NK-92 (cell line): ENCODE measurements around the gene GAS7.
"Not testable (repeated sequence)": the region's sequence is repeated elsewhere in the genome, so short reads cannot be mapped to it uniquely, and the experiment has no call there.

ENCODE experiments used
- DNase-seq: peaks from one replicate; lab custom pipeline; 2025; ENCODE audit not compliant: unreplicated experiment; lab: John Stamatoyannopoulos, UW

The GAS7 gene

GRCh38 chr17:10077561-10078299 lies 120.7 kb downstream of the GAS7 start:
- DNase-seq, result no peak

- no peak for DNase-seq
Measured at GRCh38 chr17:10075919-10076318, 122.5 kb downstream of the GAS7 start.

DNA sequence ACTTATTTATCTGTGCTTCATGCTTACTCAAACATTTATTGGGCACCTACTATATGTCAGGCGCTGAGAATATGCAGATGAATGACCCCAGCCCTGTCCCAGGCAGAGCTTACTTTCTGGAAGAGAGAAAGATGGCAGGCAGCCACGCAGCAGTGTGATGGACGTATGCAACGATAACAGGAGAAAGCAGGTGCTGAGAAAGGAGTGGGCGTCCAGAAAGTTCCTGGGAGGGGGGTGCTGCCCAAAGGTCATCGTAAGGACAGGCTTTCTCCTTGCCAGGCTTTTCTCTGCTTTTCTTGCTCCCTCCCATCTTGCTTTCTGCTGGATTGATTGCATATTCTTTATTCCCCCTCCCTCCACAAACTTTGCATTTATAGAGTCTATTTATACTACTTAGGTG lies 124.5 kb downstream of the GAS7 start:
- DNase-seq, result no peak

GRCh38 chr17:10072556-10073425 lies 125.6 kb downstream of the GAS7 start:
- DNase-seq, result no peak

DNA sequence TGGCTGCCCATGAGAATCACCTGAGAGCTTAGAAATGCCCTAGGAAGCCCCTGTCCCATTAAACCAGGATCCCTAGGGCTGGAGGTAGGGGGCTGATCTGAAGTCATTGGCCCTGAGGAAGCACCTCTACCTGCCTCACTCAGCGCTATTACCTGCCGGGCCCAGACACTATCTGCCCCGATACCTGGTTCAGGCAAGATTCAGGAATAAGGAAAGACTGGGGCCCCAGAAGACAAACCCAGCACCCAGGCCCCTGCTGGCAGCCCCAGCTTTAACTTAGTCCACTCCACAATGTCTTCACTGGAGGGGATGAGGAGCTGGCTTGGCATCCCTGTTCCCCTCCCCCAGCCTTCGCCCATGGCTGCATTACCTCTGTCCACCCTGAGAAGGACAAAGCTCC lies 126.3 kb downstream of the GAS7 start:
- no peak for DNase-seq

- DNase-seq, result no peak
Measured at GRCh38 chr17:10071141-10071540, 127.3 kb downstream of the GAS7 start.

- no peak for DNase-seq
Measured at GRCh38 chr17:10070690-10071089, 127.7 kb downstream of the GAS7 start.

GRCh38 chr17:10069301-10069700 lies 129.1 kb downstream of the GAS7 start:
- no peak for DNase-seq

GRCh38 chr17:10067446-10068143 lies 130.8 kb downstream of the GAS7 start:
- no peak for DNase-seq

GRCh38 chr17:10064536-10064935 lies 133.9 kb downstream of the GAS7 start:
- no peak for DNase-seq

- no peak for DNase-seq
Measured at GRCh38 chr17:10063730-10064241, 134.6 kb downstream of the GAS7 start.

DNA sequence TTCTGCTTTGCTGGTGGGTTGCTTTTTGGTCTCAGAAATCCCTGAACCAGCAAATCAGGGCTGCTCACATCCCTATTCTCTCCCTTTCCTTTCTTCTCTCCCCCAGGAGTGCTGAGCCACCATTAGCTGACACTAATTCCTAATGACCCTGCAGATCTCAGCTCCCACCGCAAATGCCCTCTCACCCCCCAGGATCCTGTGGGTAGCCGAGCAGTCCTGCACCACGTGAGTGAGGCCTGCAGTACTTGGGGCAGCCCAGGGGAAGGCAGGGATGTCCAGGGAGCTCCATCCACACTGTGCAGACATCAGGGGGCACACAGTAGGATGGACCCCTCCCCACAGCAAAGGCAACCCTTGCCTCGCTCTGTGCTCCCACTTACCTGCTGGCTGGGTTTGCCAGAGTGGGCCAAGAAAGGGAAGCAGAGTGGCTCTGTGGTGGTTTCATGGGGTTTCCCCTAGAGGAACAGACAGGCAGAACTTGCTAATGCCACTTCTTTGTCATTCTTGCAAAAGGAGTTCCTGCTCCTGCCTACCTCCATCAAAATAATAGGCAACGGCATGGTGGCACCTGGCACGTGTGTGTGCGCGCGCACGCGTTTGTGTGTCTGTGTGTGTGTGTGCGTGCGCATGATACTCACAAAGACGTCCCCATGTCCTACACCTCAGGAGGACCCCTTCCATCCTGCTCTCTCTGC lies 135.6 kb downstream of the GAS7 start:
- DNase-seq, result peak; percentile 9

- no peak for DNase-seq
Measured at GRCh38 chr17:10061111-10061845, 137.1 kb downstream of the GAS7 start.

- DNase-seq, result no peak
Measured at GRCh38 chr17:10060526-10060925, 137.9 kb downstream of the GAS7 start.

GRCh38 chr17:10059684-10060211 lies 138.7 kb downstream of the GAS7 start:
- DNase-seq, result no peak

- no peak for DNase-seq
Measured at GRCh38 chr17:10058921-10059683, 139.3 kb downstream of the GAS7 start.

- DNase-seq, result not testable (repeated sequence)
Measured at GRCh38 chr17:10057466-10057865, 140.9 kb downstream of the GAS7 start.

DNA sequence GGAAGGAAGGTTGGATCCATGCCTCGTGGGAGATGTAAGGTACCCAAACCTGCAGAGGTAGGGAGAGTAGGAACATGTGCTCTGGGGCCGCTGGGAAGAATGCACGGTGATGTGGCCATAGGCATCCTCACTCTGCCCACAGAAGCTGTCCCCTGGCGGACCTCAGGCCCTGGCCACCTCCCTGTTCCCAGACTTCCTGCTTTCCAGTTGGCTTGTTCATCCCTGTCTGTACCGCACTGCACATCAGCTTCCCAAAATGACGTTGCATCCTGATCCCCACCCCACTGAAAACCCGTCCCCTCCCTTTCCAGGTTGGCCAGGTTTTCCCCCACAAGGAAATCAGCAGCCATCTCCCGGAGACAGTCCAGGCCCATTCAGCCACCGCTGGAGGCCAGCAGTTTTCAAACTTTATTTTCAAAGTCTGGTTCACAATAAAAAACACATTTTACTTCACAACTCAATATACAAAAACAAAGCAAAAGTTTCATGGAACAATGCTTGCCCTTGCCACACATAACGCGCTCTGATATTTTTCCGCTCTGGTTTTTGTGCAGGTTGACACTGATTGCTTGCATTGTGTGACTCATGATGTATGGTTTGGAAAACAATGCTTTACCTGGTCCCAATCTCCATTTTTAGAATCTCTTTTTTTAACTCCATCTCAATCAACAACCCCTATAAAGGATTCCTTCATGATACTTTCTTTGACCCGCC lies 143.0 kb downstream of the GAS7 start:
- DNase-seq, result no peak
